Hepatocyte (in vitro differentiated cells): ENCODE measurements around the gene RUSC1. TPM values are rescaled to one million over a fixed set of nuclear protein-coding genes. Genes with fewer than 3 reads are reported as not detected.

ENCODE experiments used
- DNase-seq: peaks from one replicate; pipeline ENCODE4 v3.0.0-alpha.2; 2016; ENCODE audit warnings: low spot score
- H2AFZ ChIP-seq: fragments of 200-600 bp; sonication (generic); 2 replicates; pipeline ENCODE4 v1.6.0; 2016; ENCODE audit warnings: antibody characterized with exemption, mild to moderate bottlenecking
- H3K27ac ChIP-seq: fragments of 200-600 bp; sonication (generic); 2 replicates; pipeline ENCODE4 v1.5.1; 2016; ENCODE audit warnings: mild to moderate bottlenecking
- H3K27me3 ChIP-seq: fragments of 200-600 bp; sonication (generic); 2 replicates; pipeline ENCODE4 v1.6.1; 2016
- H3K36me3 ChIP-seq: fragments of 200-600 bp; sonication (generic); replicated peaks from 2 replicates; pipeline ENCODE4 v1.5.1; 2016; ENCODE audit warnings: low read depth; ENCODE audit not compliant: insufficient read depth
- H3K4me1 ChIP-seq: fragments of 200-600 bp; sonication (generic); 2 replicates; pipeline ENCODE4 v1.5.1; 2016; ENCODE audit warnings: mild to moderate bottlenecking, moderate library complexity; ENCODE audit not compliant: insufficient read depth
- H3K4me2 ChIP-seq: fragments of 200-600 bp; sonication (generic); 2 replicates; pipeline ENCODE4 v1.6.0; 2016
- H3K4me3 ChIP-seq: fragments of 200-600 bp; sonication (generic); 2 replicates; pipeline ENCODE4 v1.5.1; 2016; ENCODE audit warnings: mild to moderate bottlenecking
- H3K79me2 ChIP-seq: fragments of 200-600 bp; sonication (generic); 2 replicates; pipeline ENCODE4 v1.6.0; 2017; ENCODE audit warnings: mild to moderate bottlenecking
- H3K9me2 ChIP-seq: fragments of 200-600 bp; sonication (generic); replicated peaks from 2 replicates; pipeline ENCODE4 v1.6.0; 2017; ENCODE audit warnings: mild to moderate bottlenecking; ENCODE audit not compliant: insufficient read depth
- H3K9me3 ChIP-seq: fragments of 200-600 bp; sonication (generic); 2 replicates; pipeline ENCODE4 v1.5.1; 2016; ENCODE audit warnings: low read depth, mild to moderate bottlenecking
- H4K20me1 ChIP-seq: fragments of 200-600 bp; sonication (generic); 2 replicates; pipeline ENCODE4 v1.6.0; 2016; ENCODE audit warnings: mild to moderate bottlenecking; ENCODE audit not compliant: insufficient read depth, poor library complexity, severe bottlenecking
- CTCF ChIP-seq: fragments of 200-600 bp; sonication (generic); IDR thresholded peaks from 2 replicates; pipeline ENCODE4 v1.5.1; 2016; ENCODE audit warnings: antibody characterized with exemption, mild to moderate bottlenecking; ENCODE audit not compliant: poor library complexity
- EZH2 ChIP-seq: fragments of 200-600 bp; sonication (generic); IDR thresholded peaks from 2 replicates; pipeline ENCODE4 v1.6.1; 2016; ENCODE audit warnings: antibody characterized with exemption, mild to moderate bottlenecking, borderline replicate concordance
- EZH2phosphoT487 ChIP-seq: fragments of 200-600 bp; sonication (generic); IDR thresholded peaks from one replicate; pipeline ENCODE4 v1.6.1; 2018; ENCODE audit warnings: antibody characterized with exemption, mild to moderate bottlenecking, low read depth, moderate library complexity; ENCODE audit not compliant: unreplicated experiment, severe bottlenecking
- WGBS: methylation state at CpG from one replicate; pipeline ENCODE4 v1.1.6; 2016; ENCODE audit warnings: low lambda C conversion rate; ENCODE audit errors: missing lambda C conversion rate; 5-methylcytosine and 5-hydroxymethylcytosine counted together
- polyA plus RNA-seq: library from polyadenylated mRNA; unstranded; fragments of >200 nt; fragmentation: Nextera tagmentation; extraction: Ambion mirVana; gene quantifications from 2 replicates; pipeline ENCODE4 v1.2.1, GENCODE V29; 2016
- total RNA-seq: library from RNA; depleted of rRNA; stranded (reverse); fragments of >200 nt; gene quantifications from 2 replicates; pipeline ENCODE4 v1.2.3, GENCODE V29; 2014

Gene RUSC1
- total and polyA plus RNA-seq, 2 experiments from 2014 or later, result 22.3 to 48.4 TPM

GRCh38 chr1:155321639-155322503 lies 1.2 kb downstream of the RUSC1 start:
- H3K27ac ChIP-seq, result peak overlapping the region; percentile 94

DNA sequence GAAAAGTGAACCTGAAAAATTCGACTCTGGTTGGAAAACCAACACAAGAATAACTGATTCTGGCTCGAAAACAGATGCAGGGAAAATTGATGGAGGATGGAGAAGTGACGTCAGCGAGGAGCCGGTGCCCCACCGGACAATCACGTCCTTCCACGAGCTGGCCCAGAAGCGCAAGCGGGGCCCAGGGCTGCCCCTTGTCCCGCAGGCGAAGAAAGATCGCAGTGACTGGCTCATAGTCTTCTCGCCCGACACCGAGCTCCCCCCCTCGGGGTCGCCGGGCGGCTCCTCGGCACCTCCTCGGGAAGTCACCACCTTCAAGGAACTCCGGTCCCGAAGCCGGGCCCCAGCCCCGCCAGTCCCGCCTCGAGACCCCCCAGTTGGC lies 1.9 kb downstream of the RUSC1 start:
- Histone ChIP-seq H3K27ac (peak overlapping the region; percentile 94), H3K36me3 (no peaks in the 10 kb centered on the region), H3K4me3 (peak overlapping the region; percentile 63), H2AFZ (peak overlapping the region; percentile 69), H3K9me2 (no peaks in the 10 kb centered on the region), H3K9me3 (no peaks in the 10 kb centered on the region), H4K20me1 (peaks cover 11% of the 10 kb centered on the region), H3K27me3 (no peaks in the 10 kb centered on the region), H3K4me1 (peaks cover 22% of the 10 kb centered on the region), H3K4me2 (peak overlapping the region; percentile 87), H3K79me2 (peaks cover 27% of the 10 kb centered on the region)
- DNase-seq, result peak; percentile 63
- WGBS, result 5% methylated on average over 19 of the region's 28 CpGs
- TF ChIP-seq EZH2phosphoT487 (no peak), CTCF (no peak), EZH2 (no peak)

More at GRCh38 chr1:155321639-155322503, 1.2 kb downstream of the RUSC1 start:
- no peaks in the 10 kb centered on the region for H3K36me3 ChIP-seq
- H3K4me1 ChIP-seq, result peaks cover 27% of the 10 kb centered on the region
- no peaks in the 10 kb centered on the region for H3K9me2 ChIP-seq
- peak overlapping the region; percentile 87 for H3K4me2 ChIP-seq
- no peaks in the 10 kb centered on the region for H3K27me3 ChIP-seq
- WGBS, result 57% methylated on average over 27 of the region's 27 CpGs
- H3K9me3 ChIP-seq, result no peaks in the 10 kb centered on the region
- peak; percentile 31 for DNase-seq
- TF ChIP-seq CTCF, result no peak
- no peak for TF ChIP-seq EZH2
- no peak for TF ChIP-seq EZH2phosphoT487
- peak overlapping the region; percentile 63 for H3K4me3 ChIP-seq
- H2AFZ ChIP-seq, result peak overlapping the region; percentile 69
- peaks cover 21% of the 10 kb centered on the region for H3K79me2 ChIP-seq
- H4K20me1 ChIP-seq, result peaks cover 11% of the 10 kb centered on the region

DNA sequence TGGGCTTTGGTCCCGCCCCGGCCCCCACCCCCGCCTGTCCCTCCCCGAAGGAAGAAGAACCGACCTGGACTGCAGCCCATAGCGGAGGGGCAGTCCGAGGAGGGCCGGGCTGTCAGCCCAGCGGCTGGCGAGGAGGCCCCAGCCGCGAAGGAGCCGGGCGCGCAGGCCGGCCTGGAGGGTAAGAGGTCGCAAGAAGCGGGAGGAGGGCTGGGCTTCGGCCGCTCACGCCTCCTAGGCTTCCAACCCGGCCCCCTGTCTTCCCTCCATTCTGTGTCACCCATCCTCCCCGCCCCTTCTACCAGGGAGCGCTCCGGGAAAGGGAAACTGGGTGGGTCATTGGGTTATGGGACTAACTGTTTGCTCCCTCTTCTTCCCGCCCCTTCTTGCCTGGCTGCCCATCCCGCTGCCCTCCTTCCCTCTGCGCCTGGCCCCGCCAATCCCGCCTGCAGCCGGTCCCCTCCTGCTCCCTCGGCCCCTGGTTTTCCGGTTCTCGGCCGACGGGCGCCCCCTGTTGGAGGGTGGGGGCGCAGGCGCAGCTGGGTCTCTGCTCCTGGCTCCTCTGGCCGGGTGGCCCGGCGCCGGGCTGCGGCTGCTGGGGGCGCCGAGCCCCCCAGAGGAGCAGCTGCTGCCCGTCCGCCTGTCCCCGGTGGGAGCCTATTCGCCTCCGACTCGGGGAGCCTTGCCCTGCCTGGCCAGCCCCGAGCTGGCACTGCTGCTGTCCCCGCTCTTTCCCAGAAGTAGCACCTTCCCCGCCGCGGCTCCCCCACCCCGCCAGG lies 2.4 kb downstream of the RUSC1 start:
- Histone ChIP-seq H3K27me3 (no peaks in the 10 kb centered on the region), H3K9me3 (no peaks in the 10 kb centered on the region), H2AFZ (peak overlapping the region; percentile 69), H3K27ac (peak overlapping the region; percentile 94), H3K4me1 (peaks cover 21% of the 10 kb centered on the region), H3K4me3 (peak overlapping the region; percentile 63), H3K4me2 (peak overlapping the region; percentile 87), H3K9me2 (no peaks in the 10 kb centered on the region), H3K79me2 (peaks cover 26% of the 10 kb centered on the region), H3K36me3 (no peaks in the 10 kb centered on the region), H4K20me1 (peaks cover 11% of the 10 kb centered on the region)
- TF ChIP-seq EZH2, result no peak
- TF ChIP-seq CTCF, result peak; percentile 98
- TF ChIP-seq EZH2phosphoT487, result no peak
- DNase-seq, result peak; percentile 95
- 2% methylated on average over 30 of the region's 58 CpGs for WGBS
